ENCODE data around the gene RBMY1B.
"Not testable (repeated sequence)": the region's sequence is repeated elsewhere in the genome, so short reads cannot be mapped to it uniquely, and the experiment has no call there.

The RBMY1B gene

GRCh38 chrY:21511038-21511437 is at the start of gene RBMY1B:
TSS of gene RBMY1B (plus strand) at chrY:21511338. CDS start at chrY:21513351, 2,013 bp downstream.
- DNase-seq (ENCODE audit: low spot score), result not testable (repeated sequence)

GRCh38 chrY:21462915-21463314 is 48.2 kb upstream of the RBMY1B start:
- DNase-seq (ENCODE audit: low spot score), result not testable (repeated sequence)

- no peak for DNase-seq (ENCODE audit: low spot score)
- no peak for TF ChIP-seq CTCF (IDR thresholded peaks at IDR 0.05; ENCODE audit: extremely low read depth, missing control alignments)
Observed at GRCh38 chrY:21482967-21483366, 28.2 kb upstream of the RBMY1B start.

- not testable (repeated sequence) for DNase-seq (ENCODE audit: low spot score)
Observed at GRCh38 chrY:21534579-21534978, 23.4 kb downstream of the RBMY1B start, which contains the start of gene RBMY1A1. TSS of gene RBMY1A1 (plus strand) at chrY:21534879. CDS start at chrY:21536892, 2,013 bp downstream.

- DNase-seq (ENCODE audit: low spot score), result not testable (repeated sequence)
Observed at GRCh38 chrY:21559316-21559984, 48.3 kb downstream of the RBMY1B start.

All from GM20000 (cell line).